ENCODE measurements around the gene ASPN.

DNA sequence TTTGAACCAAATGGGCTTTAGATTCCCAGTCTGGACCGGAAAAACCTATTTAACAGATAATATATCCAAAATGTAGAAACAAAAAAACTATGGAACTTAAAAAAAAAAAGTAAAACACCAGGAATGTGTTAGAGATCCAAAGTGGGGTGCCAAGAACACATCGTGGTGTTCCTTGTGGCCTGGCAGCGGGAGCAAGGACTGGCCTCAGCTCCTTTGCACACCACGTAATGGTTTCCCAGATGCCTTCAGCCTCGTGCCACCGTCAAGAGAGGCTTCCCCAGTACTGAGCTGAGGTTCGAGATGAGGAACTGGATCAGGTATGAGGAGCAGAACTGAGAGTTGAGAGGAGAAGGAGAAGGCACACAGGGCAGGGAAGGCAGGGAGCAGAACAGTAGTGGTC lies 3.5 kb downstream of the ASPN start:
- TF ChIP-seq CTCF (conservative IDR thresholded peaks at IDR 0.05; ENCODE audit: low read depth, low read length) = no peak
- TF ChIP-seq EZH2 (IDR thresholded peaks at IDR 0.05; ENCODE audit: borderline replicate concordance, low read depth, low read length, poor library complexity, severe bottlenecking) = no peak

Measured in A673 (cell line).